Stomach (tissue), 9 donors: ENCODE data around the gene TMEM217. TPM values are rescaled to one million over a fixed set of nuclear protein-coding genes. Genes with fewer than 3 reads are reported as not detected.

Experiments
- DNase-seq, 2 donors: peaks; one replicate each; pipeline versions ENCODE4 v3.0.0 to v3.0.0-alpha.2; 2013 to 2019
- H3K27ac ChIP-seq, 5 donors: fragments of 200-600 bp in 4 of 5; sonication (generic) in 4 of 5; one replicate each; pipeline ENCODE4 v1.5.1; 2013 to 2019; ENCODE audit warnings: mild to moderate bottlenecking in 1 of 5, moderate library complexity in 1 of 5
- H3K27me3 ChIP-seq, 3 donors: fragments of 200-600 bp; sonication (generic); one replicate each; pipeline ENCODE4 v1.5.1; 2017 to 2019; ENCODE audit warnings: mixed run types in 1 of 3
- H3K36me3 ChIP-seq, 4 donors: fragments of 200-600 bp; sonication (generic); 1 replicate in 3 of 4; 2 replicates in 1 of 4; pipeline ENCODE4 v1.5.1; 2016 to 2019
- H3K4me1 ChIP-seq, 4 donors: fragments of 200-600 bp; sonication (generic); one replicate each; pipeline ENCODE4 v1.5.1; 2016 to 2019
- H3K4me3 ChIP-seq, 4 donors: fragments of 200-600 bp; sonication (generic) in 3 of 4; one replicate each; pipeline ENCODE4 v1.5.1; 2016 to 2019; ENCODE audit warnings: mild to moderate bottlenecking in 1 of 4
- H3K9me3 ChIP-seq, 4 donors: fragments of 200-600 bp; sonication (generic); one replicate each; pipeline ENCODE4 v1.5.1; 2016 to 2019
- EP300 ChIP-seq: sonication (generic); formaldehyde crosslinking; IDR thresholded peaks from one replicate; pipeline ENCODE4 v1.6.1; 2017; ENCODE audit warnings: antibody characterized with exemption
- POLR2A ChIP-seq, 4 donors: fragments of 450-650 bp; IDR thresholded peaks; one replicate each; pipeline ENCODE4 v1.6.1; 2016; ENCODE audit warnings: antibody characterized with exemption in 4 of 4, control low read depth in 2 of 4, mild to moderate bottlenecking in 1 of 4, moderate library complexity in 1 of 4
- POLR2AphosphoS5 ChIP-seq, 3 donors: sonication (generic); formaldehyde crosslinking; IDR thresholded peaks; one replicate each; pipeline ENCODE4 v1.6.1; 2016; ENCODE audit warnings: antibody characterized with exemption in 3 of 3
- WGBS, 5 donors: extraction: QIAGEN DNeasy Blood & Tissue Kit in 3 of 5; methylation state at CpG; one replicate each; pipeline versions ENCODE4 v1.1.5 to v1.1.7; 2013 to 2018; 5-methylcytosine and 5-hydroxymethylcytosine counted together
- intact Hi-C: fragments of 100-400 bp; cut with DNase I; formaldehyde crosslinking; loops from one replicate; pipeline ENCODE4 v1.15.1; 2023; ENCODE audit warnings: low total_unique reads
- polyA plus RNA-seq, 3 donors: library from polyadenylated mRNA; stranded (reverse); fragments of 200-250 nt; gene quantifications; one replicate each; pipeline ENCODE4 v1.2.3, GENCODE V29; 2013
- total RNA-seq, 5 donors: library from RNA; depleted of rRNA; stranded (reverse); fragments of >200 nt; gene quantifications; one replicate each; pipeline versions ENCODE4 v1.1.0 to v1.2.3, GENCODE V29; 2014 to 2016
- TF ChIP-seq, protein P1 (sequence below), 7 experiments: fragments of 450-650 bp in 4 of 7; fragments of 200-600 bp in 3 of 7; sonication (generic) in 3 of 7; IDR thresholded peaks; one replicate each; pipeline ENCODE4 v1.5.1; 2016 to 2019; ENCODE audit warnings: antibody characterized with exemption in 7 of 7, control low read depth in 2 of 7, mild to moderate bottlenecking in 1 of 7
- donor health status: healthy with polysubstance abuse.
- donor health status: Bipolar disorder and iron deficiency.
- donor health status: healthy.

The TMEM217 gene
- total and polyA plus RNA-seq, 8 donors, result 0.60 to 1.2 (median 0.87) TPM; not detected in 5

DNA sequence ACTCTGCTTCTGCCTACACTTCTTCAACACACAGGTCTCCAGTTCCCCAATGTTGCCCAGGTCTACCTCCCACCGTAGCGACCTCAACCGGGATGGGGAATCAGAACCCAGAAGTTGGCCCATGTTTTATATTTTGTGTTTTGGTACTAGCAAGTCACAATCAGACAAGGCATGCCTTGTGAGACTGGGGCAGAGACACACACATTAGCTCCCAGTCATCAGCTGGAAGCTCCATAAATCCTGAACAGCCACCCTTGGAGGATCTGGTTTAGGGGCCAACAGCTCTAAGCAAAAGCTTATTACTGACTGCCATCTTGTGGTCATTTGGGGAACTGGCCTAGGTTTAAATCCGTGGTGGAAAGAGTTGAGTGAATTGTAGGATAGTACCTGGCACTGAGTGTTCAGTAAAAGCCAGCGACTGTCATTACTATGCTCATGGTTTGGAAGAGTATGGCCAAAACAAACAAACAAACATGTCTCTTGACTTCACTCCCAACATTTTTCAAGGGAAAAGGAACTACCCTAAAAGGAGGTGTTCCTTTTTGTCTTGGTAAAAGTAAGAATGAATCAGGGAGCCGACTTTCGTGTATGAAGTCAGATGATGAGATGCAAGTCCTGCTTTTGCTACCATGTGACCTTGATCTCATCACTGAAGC lies 47.5 kb downstream of the TMEM217 start:
- peaks cover 0 to 17% (median 0%) of the 10 kb centered on the region in 4 donors for H3K4me1 ChIP-seq
- DNase-seq, result peak; percentile 79 to 92
- H3K9me3 ChIP-seq, result no peaks in the 10 kb centered on the region
- no peaks in the 10 kb centered on the region for H3K27me3 ChIP-seq
- no peak overlapping the region for H3K27ac ChIP-seq
- no peak for TF ChIP-seq EP300
- peak in 1 of 3 donors; percentile 54 for TF ChIP-seq POLR2AphosphoS5 (IDR thresholded peaks at IDR 0.05)
- TF ChIP-seq, protein P1, sequence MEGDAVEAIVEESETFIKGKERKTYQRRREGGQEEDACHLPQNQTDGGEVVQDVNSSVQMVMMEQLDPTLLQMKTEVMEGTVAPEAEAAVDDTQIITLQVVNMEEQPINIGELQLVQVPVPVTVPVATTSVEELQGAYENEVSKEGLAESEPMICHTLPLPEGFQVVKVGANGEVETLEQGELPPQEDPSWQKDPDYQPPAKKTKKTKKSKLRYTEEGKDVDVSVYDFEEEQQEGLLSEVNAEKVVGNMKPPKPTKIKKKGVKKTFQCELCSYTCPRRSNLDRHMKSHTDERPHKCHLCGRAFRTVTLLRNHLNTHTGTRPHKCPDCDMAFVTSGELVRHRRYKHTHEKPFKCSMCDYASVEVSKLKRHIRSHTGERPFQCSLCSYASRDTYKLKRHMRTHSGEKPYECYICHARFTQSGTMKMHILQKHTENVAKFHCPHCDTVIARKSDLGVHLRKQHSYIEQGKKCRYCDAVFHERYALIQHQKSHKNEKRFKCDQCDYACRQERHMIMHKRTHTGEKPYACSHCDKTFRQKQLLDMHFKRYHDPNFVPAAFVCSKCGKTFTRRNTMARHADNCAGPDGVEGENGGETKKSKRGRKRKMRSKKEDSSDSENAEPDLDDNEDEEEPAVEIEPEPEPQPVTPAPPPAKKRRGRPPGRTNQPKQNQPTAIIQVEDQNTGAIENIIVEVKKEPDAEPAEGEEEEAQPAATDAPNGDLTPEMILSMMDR (IDR thresholded peaks at IDR 0.05), result peak in 6 of 7 experiments; percentile 48 to 99 (median 97)
- TF ChIP-seq POLR2A (IDR thresholded peaks at IDR 0.05), result no peak
- no peak overlapping the region for H3K4me3 ChIP-seq
- intact Hi-C loops, result no loop called here
- no peaks in the 10 kb centered on the region for H3K36me3 ChIP-seq
- WGBS, 5 donors, result 59 to 67% (median 63%) methylated on average over 7 of the region's 7 CpGs

DNA sequence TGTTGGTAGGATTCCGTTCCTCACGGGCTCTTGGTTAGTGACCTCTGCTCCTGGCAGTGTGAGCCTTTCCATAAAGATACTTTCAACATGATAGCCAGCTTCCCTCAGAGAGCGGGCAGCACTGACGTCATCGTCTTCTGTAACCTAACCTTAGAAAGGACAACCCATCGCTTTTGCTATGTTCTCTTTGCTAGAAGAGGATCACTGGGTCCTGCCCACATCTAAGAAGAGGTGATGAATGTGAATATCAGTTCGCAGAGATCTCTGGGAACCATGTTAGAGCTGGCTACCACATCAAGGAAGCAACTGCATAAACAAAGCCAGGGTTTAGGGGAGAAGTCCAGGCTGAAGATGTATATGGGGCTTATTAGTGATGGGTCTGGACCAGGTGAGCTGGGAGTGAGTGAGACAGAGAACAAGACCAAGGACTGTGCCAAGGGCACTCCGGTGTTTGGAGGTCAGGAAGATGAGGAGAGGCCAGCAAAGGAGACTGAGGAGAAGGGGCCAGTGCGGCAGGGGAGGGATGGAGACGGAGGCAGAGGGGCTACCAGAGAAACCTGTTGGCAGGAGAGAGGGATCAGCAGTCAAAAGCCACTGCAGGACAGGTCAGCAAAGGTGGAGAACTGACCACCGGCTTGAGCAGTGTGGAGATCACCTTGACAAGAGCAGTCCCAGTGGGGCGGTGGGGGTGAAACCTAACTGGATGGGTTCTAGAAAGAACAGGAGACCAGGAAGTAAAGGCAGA lies 48.3 kb downstream of the TMEM217 start:
- Histone ChIP-seq H3K4me1 (peaks cover 0 to 17% (median 0%) of the 10 kb centered on the region in 4 donors), H3K27me3 (no peaks in the 10 kb centered on the region), H3K4me3 (no peak overlapping the region), H3K36me3 (no peaks in the 10 kb centered on the region), H3K9me3 (no peaks in the 10 kb centered on the region), H3K27ac (no peak overlapping the region)
- WGBS, 5 donors, result 81 to 84% (median 84%) methylated on average over 12 of the region's 12 CpGs
- TF ChIP-seq EP300 (no peak), POLR2AphosphoS5 (IDR thresholded peaks at IDR 0.05) (no peak), POLR2A (IDR thresholded peaks at IDR 0.05) (no peak)
- TF ChIP-seq, protein P1 (IDR thresholded peaks at IDR 0.05), result no peak
- DNase-seq, result no peak
- intact Hi-C loops, result no loop called here

DNA sequence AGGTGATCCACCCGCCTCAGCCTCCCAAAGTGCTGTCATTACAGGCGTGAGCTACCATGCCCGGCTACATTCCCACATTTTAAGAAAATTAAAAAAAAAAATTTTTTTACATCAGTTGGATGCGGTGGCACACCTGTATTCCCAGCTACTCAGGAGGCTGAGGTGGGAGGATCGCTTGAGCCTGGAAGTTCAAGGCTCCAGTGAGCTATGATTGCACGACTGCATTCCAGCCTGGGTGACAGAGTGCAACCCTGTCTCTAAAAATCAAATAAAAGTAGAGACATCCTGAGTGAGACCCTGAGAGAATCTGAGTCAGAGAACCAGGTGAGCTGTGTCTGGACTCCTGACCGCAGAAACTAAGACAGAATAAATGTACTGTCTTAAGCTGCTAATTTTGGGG lies 49.2 kb downstream of the TMEM217 start:
- no peak overlapping the region for H3K27ac ChIP-seq
- no peak for DNase-seq
- peaks cover 0 to 22% (median 0%) of the 10 kb centered on the region in 4 donors for H3K4me1 ChIP-seq
- no peaks in the 10 kb centered on the region for H3K27me3 ChIP-seq
- WGBS, 5 donors, result 88 to 95% (median 93%) methylated on average over 7 of the region's 7 CpGs
- H3K9me3 ChIP-seq, result no peaks in the 10 kb centered on the region
- H3K4me3 ChIP-seq, result no peak overlapping the region
- intact Hi-C loops, result no loop called here
- no peak for TF ChIP-seq EP300
- TF ChIP-seq POLR2AphosphoS5 (IDR thresholded peaks at IDR 0.05), result no peak
- no peak for TF ChIP-seq POLR2A (IDR thresholded peaks at IDR 0.05)
- TF ChIP-seq, protein P1 (IDR thresholded peaks at IDR 0.05), result no peak
- no peaks in the 10 kb centered on the region for H3K36me3 ChIP-seq

DNA sequence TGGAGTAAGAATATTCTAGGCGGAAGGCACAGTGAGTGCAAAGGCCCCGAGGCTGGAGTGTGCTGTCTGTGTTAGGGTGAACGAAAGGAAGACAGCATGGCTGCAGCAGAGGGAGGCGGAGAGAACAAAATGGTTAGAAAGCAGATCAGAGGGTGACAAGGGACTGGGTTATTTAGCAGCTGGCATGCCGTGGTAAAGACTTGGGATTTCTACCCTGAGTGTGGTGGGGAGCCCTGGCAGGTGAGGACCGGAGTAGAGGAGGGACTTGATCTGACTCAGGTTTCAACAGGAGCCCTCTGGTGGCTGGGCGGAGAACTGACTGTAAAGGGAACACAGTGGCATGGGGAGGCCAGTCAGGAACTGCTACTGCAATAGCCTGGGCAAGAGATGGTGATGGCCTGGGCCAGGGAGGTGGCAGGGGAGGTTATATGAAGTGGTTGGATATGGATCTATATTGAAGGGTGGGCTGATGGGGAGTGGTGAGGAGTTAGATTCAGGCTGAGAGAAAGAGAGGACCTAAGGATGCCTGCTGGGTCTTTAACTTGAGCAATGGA lies 50.0 kb downstream of the TMEM217 start:
- no peak overlapping the region for H3K4me3 ChIP-seq
- H3K9me3 ChIP-seq, result no peaks in the 10 kb centered on the region
- no peaks in the 10 kb centered on the region for H3K27me3 ChIP-seq
- TF ChIP-seq, protein P1 (IDR thresholded peaks at IDR 0.05), result peak in 5 of 7 experiments; percentile 60 to 87 (median 77)
- no peak for TF ChIP-seq POLR2AphosphoS5 (IDR thresholded peaks at IDR 0.05)
- DNase-seq, result peak; percentile 88 to 91
- intact Hi-C loops, result no loop called here
- H3K27ac ChIP-seq, result no peak overlapping the region
- H3K4me1 ChIP-seq, result peaks cover 0 to 27% (median 2%) of the 10 kb centered on the region in 4 donors
- H3K36me3 ChIP-seq, result no peaks in the 10 kb centered on the region
- WGBS, 5 donors, result 53 to 63% (median 61%) methylated on average over 7 of the region's 7 CpGs
